Measurements from ENCODE around the gene HBA2. TPM values are rescaled to one million over a fixed set of nuclear protein-coding genes. Genes with fewer than 3 reads are reported as not detected.
"Not testable (repeated sequence)": the region's sequence is repeated elsewhere in the genome, so short reads cannot be mapped to it uniquely, and the experiment has no call there.

HBA2 gene
- total RNA-seq, 1 donor from 2014 or later: not detected

GRCh38 chr16:162271-162991 lies 10.2 kb upstream of the HBA2 start:
- Mint-ChIP-seq H3K27me3 (peaks cover 64% of the 10 kb centered on the region), H3K9me3 (no peaks in the 10 kb centered on the region), H3K4me3 (no peak overlapping the region), H3K4me1 (ENCODE audit: unreplicated experiment) (no peaks in the 10 kb centered on the region), H3K36me3 (no peaks in the 10 kb centered on the region), H3K27ac (no peak overlapping the region)
- TF ChIP-seq CTCF (conservative IDR thresholded peaks at IDR 0.05): no peak
- DNase-seq (ENCODE audit: extremely low spot score, unreplicated experiment): no peak

GRCh38 chr16:163139-163538 lies 9.5 kb upstream of the HBA2 start:
- H3K36me3 Mint-ChIP-seq; H3K9me3 Mint-ChIP-seq; H3K27ac Mint-ChIP-seq; H3K4me1 Mint-ChIP-seq (ENCODE audit: unreplicated experiment); H3K4me3 Mint-ChIP-seq; DNase-seq (ENCODE audit: extremely low spot score, unreplicated experiment): not testable (repeated sequence)
- H3K27me3 Mint-ChIP-seq: peaks cover 64% of the 10 kb centered on the region

GRCh38 chr16:163696-164095 lies 9.0 kb upstream of the HBA2 start:
- not testable (repeated sequence) for H3K4me3 Mint-ChIP-seq, H3K27ac Mint-ChIP-seq, H3K36me3 Mint-ChIP-seq

GRCh38 chr16:164134-164823 lies 8.4 kb upstream of the HBA2 start:
- not testable (repeated sequence) for H3K9me3 Mint-ChIP-seq; DNase-seq (ENCODE audit: extremely low spot score, unreplicated experiment); H3K4me3 Mint-ChIP-seq; H3K27ac Mint-ChIP-seq; H3K36me3 Mint-ChIP-seq; H3K4me1 Mint-ChIP-seq (ENCODE audit: unreplicated experiment)
- H3K27me3 Mint-ChIP-seq: peaks cover 67% of the 10 kb centered on the region

More at GRCh38 chr16:163696-164095, 9.0 kb upstream of the HBA2 start:
- H3K9me3 Mint-ChIP-seq; H3K4me1 Mint-ChIP-seq (ENCODE audit: unreplicated experiment); DNase-seq (ENCODE audit: extremely low spot score, unreplicated experiment): not testable (repeated sequence)
- peaks cover 66% of the 10 kb centered on the region for H3K27me3 Mint-ChIP-seq

GRCh38 chr16:164827-165538 lies 7.7 kb upstream of the HBA2 start:
- no peak for TF ChIP-seq CTCF (conservative IDR thresholded peaks at IDR 0.05)
- Mint-ChIP-seq H3K9me3 (no peaks in the 10 kb centered on the region), H3K4me3 (no peak overlapping the region), H3K27me3 (peaks cover 69% of the 10 kb centered on the region), H3K4me1 (ENCODE audit: unreplicated experiment) (no peaks in the 10 kb centered on the region), H3K36me3 (no peaks in the 10 kb centered on the region), H3K27ac (no peak overlapping the region)
- DNase-seq (ENCODE audit: extremely low spot score, unreplicated experiment): no peak

GRCh38 chr16:165539-166374 lies 6.9 kb upstream of the HBA2 start, which contains the start of gene HBM:
Gene HBM (plus strand): TSS chr16:165978. CDS start chr16:165998, 20 bp downstream.
- no peak for TF ChIP-seq CTCF (conservative IDR thresholded peaks at IDR 0.05)
- H3K27me3 Mint-ChIP-seq: peaks cover 76% of the 10 kb centered on the region
- H3K9me3 Mint-ChIP-seq: no peaks in the 10 kb centered on the region
- H3K4me1 Mint-ChIP-seq (ENCODE audit: unreplicated experiment): no peaks in the 10 kb centered on the region
- no peak within 1 kb of the TSS for H3K4me3 Mint-ChIP-seq
- H3K36me3 Mint-ChIP-seq: no peaks in the 10 kb centered on the region
- DNase-seq (ENCODE audit: extremely low spot score, unreplicated experiment): no peak
- no peak within 1 kb of the TSS for H3K27ac Mint-ChIP-seq
